ENCODE measurements around the gene CACNA2D3. TPM values are rescaled to one million over a fixed set of nuclear protein-coding genes. Genes with fewer than 3 reads are reported as not detected.
"Not testable (repeated sequence)": the region's sequence is repeated elsewhere in the genome, so short reads cannot be mapped to it uniquely, and the experiment has no call there.

CACNA2D3 gene
- total and polyA plus RNA-seq, 4 donors = 14.1 to 34.5 (median 33.4) TPM

DNA sequence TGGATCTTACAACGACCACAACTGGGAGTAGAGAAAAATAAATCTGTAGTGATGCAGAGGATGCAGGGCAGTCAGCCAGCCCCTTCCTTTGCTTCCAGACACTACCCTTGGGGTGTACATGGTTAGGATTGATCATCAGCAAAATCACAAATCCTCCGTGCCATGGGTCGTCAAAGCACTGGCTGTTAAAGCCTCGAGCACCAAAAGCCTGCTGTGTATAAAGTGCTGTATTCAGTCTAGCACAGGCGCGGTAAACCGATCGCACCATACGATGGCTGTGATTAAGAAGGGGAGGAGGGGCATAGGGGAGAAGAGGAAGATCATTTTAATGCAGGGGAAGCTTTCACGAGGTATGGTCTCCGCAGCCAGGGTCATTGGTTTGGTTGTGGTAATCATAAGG lies 500.3 kb downstream of the CACNA2D3 start:
- H3K27me3 ChIP-seq (ENCODE audit: control insufficient read depth, insufficient read depth, low read length) = no peaks in the 10 kb centered on the region

DNA sequence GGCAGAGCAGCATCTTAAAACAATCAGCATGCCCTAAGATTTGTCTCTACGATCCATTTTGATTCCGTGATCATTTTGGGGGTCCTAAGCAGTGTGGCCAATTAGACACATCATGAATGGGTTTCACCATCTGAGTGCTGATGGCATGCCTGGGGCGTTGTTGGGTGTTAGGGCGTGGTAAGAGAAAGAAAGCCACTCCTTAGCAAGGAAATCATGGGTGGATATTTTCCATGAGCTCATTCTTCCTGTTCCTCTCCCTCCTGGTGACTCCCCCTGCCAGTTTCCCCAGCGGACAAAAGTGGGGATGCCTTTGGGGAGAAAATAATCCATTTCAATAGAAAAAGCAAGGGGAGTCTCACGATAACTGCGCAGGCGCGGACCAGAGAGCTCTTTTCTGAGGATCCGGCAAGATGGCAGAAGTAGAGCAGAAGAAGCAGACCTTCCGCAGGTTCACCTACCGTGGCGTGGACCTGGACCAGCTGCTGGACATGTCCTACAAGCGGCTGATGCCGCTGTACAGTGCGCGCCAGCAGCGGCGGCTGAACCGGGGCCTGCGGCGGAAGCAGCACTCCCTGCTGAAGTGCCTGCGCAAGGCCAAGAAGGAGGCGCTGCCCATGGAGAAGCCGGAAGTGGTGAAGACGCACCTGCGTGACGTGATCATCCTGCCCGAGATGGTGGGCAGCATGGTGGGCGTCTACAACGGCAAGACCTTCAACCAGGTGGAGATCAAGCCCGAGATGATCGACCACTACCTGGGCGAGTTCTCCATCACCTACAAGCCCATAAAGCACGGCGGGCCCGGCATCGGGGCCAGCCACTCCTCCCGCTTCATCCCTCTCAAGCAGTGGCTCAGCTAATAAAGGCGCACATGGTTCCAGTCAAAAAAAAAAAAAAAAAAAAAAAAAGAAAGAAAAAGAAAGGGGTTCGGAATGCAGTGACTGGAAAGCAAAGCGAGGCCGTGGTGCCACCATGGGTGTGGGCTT lies 503.7 kb downstream of the CACNA2D3 start:
- 98% methylated on average over 39 of the region's 43 CpGs for WGBS (ENCODE audit: insufficient coverage)
- H3K36me3 ChIP-seq (ENCODE audit: control insufficient read depth, insufficient read depth, low read length) = no peaks in the 10 kb centered on the region
- no peak overlapping the region for H3K27ac ChIP-seq (ENCODE audit: low read depth, low read length)
- H3K9me3 ChIP-seq (ENCODE audit: control insufficient read depth, insufficient read depth, low read length) = no peaks in the 10 kb centered on the region
- peaks cover 5% of the 10 kb centered on the region for H3K4me1 ChIP-seq (ENCODE audit: control insufficient read depth, insufficient read depth, low read length)
- H3K4me3 ChIP-seq (ENCODE audit: low read depth, low read length) = no peak overlapping the region
- DNase-seq (ENCODE audit: low read depth in 4 of 6, low spot score in 6 of 6) = no peak
- no peaks in the 10 kb centered on the region for H3K27me3 ChIP-seq (ENCODE audit: control insufficient read depth, insufficient read depth, low read length)

More for the DNA sequence above, 500.3 kb downstream of the CACNA2D3 start:
- Histone ChIP-seq H3K27ac (ENCODE audit: low read depth, low read length) (no peak overlapping the region), H3K36me3 (ENCODE audit: control insufficient read depth, insufficient read depth, low read length) (no peaks in the 10 kb centered on the region), H3K4me3 (ENCODE audit: low read depth, low read length) (no peak overlapping the region), H3K4me1 (ENCODE audit: control insufficient read depth, insufficient read depth, low read length) (peaks cover 10% of the 10 kb centered on the region), H3K9me3 (ENCODE audit: control insufficient read depth, insufficient read depth, low read length) (no peaks in the 10 kb centered on the region)
- DNase-seq (ENCODE audit: low read depth in 4 of 6, low spot score in 6 of 6) = peak in 1 of 6 donors; percentile 54
- 56% methylated on average over 9 of the region's 11 CpGs for WGBS (ENCODE audit: insufficient coverage)

DNA sequence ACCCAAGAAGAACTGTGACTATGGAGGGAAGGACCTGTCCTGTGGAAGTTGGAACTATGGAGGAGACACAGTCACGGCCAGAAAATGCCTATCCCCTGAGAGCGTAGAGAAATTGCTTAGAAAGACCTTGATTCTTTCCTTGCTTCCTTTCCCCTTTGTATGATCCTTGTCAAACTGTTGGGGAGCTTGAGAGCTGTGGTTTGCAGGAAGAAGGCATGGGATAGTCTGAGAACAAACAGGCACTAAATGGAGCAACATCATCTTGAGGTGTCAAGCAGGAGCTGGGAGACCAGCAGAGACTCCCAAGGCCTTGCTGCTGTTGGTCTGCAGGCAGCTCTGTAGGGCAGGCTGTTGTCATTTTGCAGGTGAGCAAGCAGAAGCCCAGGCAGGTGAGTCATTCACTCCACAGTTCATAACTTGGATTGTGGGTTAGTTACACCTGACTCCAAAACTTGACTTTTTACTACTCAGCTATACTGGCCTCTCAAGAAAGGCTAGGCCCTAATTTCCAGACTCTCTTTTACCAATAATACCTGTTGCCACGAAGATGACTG lies 506.6 kb downstream of the CACNA2D3 start:
- Histone ChIP-seq H3K9me3 (ENCODE audit: control insufficient read depth, insufficient read depth, low read length) (no peaks in the 10 kb centered on the region), H3K4me3 (ENCODE audit: low read depth, low read length) (no peak overlapping the region), H3K27ac (ENCODE audit: low read depth, low read length) (no peak overlapping the region), H3K27me3 (ENCODE audit: control insufficient read depth, insufficient read depth, low read length) (no peaks in the 10 kb centered on the region), H3K4me1 (ENCODE audit: control insufficient read depth, insufficient read depth, low read length) (no peaks in the 10 kb centered on the region), H3K36me3 (ENCODE audit: control insufficient read depth, insufficient read depth, low read length) (no peaks in the 10 kb centered on the region)
- 100% methylated on average over 1 of the region's 3 CpGs for WGBS (ENCODE audit: insufficient coverage)
- no peak for DNase-seq (ENCODE audit: low read depth in 4 of 6, low spot score in 6 of 6)

DNA sequence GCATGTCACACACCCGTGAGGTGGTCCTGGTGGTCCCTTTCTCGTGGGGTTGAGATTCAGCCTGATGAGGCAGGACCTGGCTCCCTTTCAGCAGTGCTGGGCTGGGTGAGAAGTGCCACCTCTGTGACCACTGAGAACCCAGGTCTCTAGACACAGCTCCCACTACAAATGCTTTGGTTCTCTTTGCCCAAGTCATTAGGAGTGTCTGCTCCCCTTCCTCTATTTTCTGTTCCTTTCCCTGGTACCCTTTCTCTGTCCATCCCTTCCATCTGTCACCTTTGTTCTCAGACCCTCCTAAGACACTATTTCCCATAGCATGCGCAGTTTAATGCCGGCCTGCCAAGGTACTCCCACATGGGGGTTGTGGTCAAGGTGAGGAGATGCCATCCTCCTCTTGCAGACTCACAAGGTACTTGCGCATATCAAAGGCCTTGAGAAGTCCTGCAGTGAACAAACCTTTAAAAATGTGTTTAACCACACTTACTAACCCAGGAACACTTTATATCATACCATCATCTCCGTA lies 507.8 kb downstream of the CACNA2D3 start:
- WGBS (ENCODE audit: insufficient coverage) = 76% methylated on average over 4 of the region's 6 CpGs
- Histone ChIP-seq H3K9me3 (ENCODE audit: control insufficient read depth, insufficient read depth, low read length) (no peaks in the 10 kb centered on the region), H3K4me1 (ENCODE audit: control insufficient read depth, insufficient read depth, low read length) (no peaks in the 10 kb centered on the region), H3K27me3 (ENCODE audit: control insufficient read depth, insufficient read depth, low read length) (no peaks in the 10 kb centered on the region), H3K36me3 (ENCODE audit: control insufficient read depth, insufficient read depth, low read length) (no peaks in the 10 kb centered on the region), H3K27ac (ENCODE audit: low read depth, low read length) (no peak overlapping the region), H3K4me3 (ENCODE audit: low read depth, low read length) (no peak overlapping the region)
- no peak for DNase-seq (ENCODE audit: low read depth in 4 of 6, low spot score in 6 of 6)

DNA sequence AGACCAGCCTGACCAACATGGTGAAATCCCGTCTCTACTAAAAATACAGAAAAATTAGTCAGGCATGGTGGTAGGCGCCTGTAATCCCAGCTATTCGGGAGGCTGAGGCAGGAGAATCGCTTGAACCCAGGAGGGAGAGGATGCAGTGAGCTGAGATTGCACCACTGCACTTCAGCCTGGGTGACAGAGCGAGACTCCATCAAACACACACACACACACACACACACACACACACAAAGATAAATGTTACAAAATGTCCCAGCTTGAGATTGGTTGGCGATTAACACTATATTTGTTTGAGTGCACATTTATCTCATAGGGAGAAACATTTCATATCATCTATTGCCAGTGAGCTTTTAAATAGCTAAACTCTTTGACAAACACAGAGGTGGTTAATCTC lies 508.6 kb downstream of the CACNA2D3 start:
- DNase-seq (ENCODE audit: low read depth in 4 of 6, low spot score in 6 of 6); H3K4me3 ChIP-seq (ENCODE audit: low read depth, low read length); H3K36me3 ChIP-seq (ENCODE audit: control insufficient read depth, insufficient read depth, low read length); H3K4me1 ChIP-seq (ENCODE audit: control insufficient read depth, insufficient read depth, low read length); H3K27me3 ChIP-seq (ENCODE audit: control insufficient read depth, insufficient read depth, low read length); H3K27ac ChIP-seq (ENCODE audit: low read depth, low read length); H3K9me3 ChIP-seq (ENCODE audit: control insufficient read depth, insufficient read depth, low read length): not testable (repeated sequence)
- no CpG with 5 or more reads among the region's 6 CpGs for WGBS (ENCODE audit: insufficient coverage)

DNA sequence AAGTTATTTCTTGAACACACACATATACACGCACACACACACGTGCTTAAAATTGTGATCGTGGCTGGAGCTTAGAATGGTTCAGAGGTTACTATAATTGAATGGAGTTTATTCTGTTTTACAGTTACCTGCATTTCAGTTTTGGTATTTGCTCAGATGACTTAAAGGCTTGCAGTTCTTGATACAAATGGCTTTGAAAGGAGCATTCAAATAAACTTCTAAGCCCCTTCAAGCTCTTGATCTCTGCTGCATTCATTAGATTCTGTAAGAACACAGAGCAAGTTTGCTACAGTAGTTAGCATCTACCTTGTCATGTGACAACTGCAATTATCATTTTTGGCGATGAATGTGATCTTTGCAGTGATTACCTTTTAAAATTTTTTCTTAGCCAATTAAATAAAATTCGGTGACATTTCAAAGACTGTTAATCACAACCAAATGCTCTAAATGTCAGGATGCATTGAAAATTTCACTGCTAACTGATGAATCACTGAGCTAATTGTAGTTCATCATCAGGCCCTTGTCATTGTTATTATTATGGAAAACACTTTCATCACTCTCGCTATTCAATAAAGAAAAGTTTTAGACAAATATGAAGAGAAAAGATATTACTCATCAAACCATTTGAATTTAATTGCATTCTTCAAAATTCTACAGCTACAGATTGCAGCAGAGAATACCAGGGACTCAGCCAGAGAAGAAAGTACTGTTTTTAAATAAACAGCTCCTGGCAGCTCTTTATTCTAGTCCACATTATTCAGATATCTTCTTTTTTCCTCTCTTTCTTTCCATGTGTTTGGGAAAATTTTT lies 509.4 kb downstream of the CACNA2D3 start:
- DNase-seq (ENCODE audit: low read depth in 4 of 6, low spot score in 6 of 6) = peak in 2 of 6 donors; percentile 23 to 26
- WGBS (ENCODE audit: insufficient coverage) = no CpG with 5 or more reads among the region's 6 CpGs
- no peaks in the 10 kb centered on the region for H3K27me3 ChIP-seq (ENCODE audit: control insufficient read depth, insufficient read depth, low read length)

DNA sequence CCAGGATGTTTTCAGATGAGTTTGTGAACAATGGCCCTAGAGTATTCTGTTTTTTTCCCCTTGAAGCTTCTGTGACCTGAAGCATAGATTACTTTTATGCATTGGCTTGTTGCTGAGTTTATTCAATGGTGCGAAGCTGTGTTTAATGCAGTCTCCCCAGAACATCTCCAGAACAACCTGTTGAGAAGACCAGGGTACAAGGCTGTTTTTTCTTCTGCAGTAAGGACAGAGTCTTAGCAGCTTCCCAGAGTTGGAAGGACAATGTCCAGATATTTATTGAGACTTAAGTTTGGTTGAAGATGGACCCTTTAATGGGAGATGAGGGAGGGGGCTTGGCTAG lies 509.9 kb downstream of the CACNA2D3 start:
- DNase-seq (ENCODE audit: low read depth in 4 of 6, low spot score in 6 of 6) = no peak
- WGBS (ENCODE audit: insufficient coverage) = 80% methylated on average over 1 of the region's 1 CpG
- H3K27ac ChIP-seq (ENCODE audit: low read depth, low read length) = no peak overlapping the region
- H3K4me1 ChIP-seq (ENCODE audit: control insufficient read depth, insufficient read depth, low read length) = no peaks in the 10 kb centered on the region
- no peaks in the 10 kb centered on the region for H3K9me3 ChIP-seq (ENCODE audit: control insufficient read depth, insufficient read depth, low read length)
- no peaks in the 10 kb centered on the region for H3K27me3 ChIP-seq (ENCODE audit: control insufficient read depth, insufficient read depth, low read length)
- no peak overlapping the region for H3K4me3 ChIP-seq (ENCODE audit: low read depth, low read length)
- no peaks in the 10 kb centered on the region for H3K36me3 ChIP-seq (ENCODE audit: control insufficient read depth, insufficient read depth, low read length)

More for the DNA sequence above, 509.4 kb downstream of the CACNA2D3 start:
- Histone ChIP-seq H3K9me3 (ENCODE audit: control insufficient read depth, insufficient read depth, low read length) (no peaks in the 10 kb centered on the region), H3K36me3 (ENCODE audit: control insufficient read depth, insufficient read depth, low read length) (no peaks in the 10 kb centered on the region), H3K27ac (ENCODE audit: low read depth, low read length) (no peak overlapping the region), H3K4me1 (ENCODE audit: control insufficient read depth, insufficient read depth, low read length) (no peaks in the 10 kb centered on the region), H3K4me3 (ENCODE audit: low read depth, low read length) (no peak overlapping the region)

DNA sequence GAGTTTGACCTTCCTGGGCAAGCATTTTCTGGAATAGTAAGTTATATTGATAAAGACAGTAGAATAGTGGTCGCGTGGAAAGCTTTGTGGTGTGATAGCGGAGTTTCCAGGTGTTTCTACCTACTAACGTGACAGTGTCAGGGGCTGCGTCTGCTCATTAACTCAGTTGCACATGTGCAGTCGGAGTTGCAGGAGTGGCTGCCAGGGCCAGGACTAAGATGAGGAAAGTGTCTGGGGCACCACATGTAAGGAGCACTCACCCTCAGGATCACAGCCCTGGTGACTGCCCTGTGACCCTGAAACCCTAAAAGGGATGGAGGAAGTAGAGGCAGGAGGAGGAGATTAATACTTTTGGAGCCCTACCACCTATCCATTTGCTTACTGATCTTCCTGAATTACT lies 510.5 kb downstream of the CACNA2D3 start:
- H3K4me3 ChIP-seq (ENCODE audit: low read depth, low read length) = no peak overlapping the region
- WGBS (ENCODE audit: insufficient coverage) = 95% methylated on average over 6 of the region's 6 CpGs
- no peak for DNase-seq (ENCODE audit: low read depth in 4 of 6, low spot score in 6 of 6)
- no peaks in the 10 kb centered on the region for H3K27me3 ChIP-seq (ENCODE audit: control insufficient read depth, insufficient read depth, low read length)
- H3K36me3 ChIP-seq (ENCODE audit: control insufficient read depth, insufficient read depth, low read length) = no peaks in the 10 kb centered on the region
- H3K9me3 ChIP-seq (ENCODE audit: control insufficient read depth, insufficient read depth, low read length) = no peaks in the 10 kb centered on the region
- H3K4me1 ChIP-seq (ENCODE audit: control insufficient read depth, insufficient read depth, low read length) = no peaks in the 10 kb centered on the region
- no peak overlapping the region for H3K27ac ChIP-seq (ENCODE audit: low read depth, low read length)

DNA sequence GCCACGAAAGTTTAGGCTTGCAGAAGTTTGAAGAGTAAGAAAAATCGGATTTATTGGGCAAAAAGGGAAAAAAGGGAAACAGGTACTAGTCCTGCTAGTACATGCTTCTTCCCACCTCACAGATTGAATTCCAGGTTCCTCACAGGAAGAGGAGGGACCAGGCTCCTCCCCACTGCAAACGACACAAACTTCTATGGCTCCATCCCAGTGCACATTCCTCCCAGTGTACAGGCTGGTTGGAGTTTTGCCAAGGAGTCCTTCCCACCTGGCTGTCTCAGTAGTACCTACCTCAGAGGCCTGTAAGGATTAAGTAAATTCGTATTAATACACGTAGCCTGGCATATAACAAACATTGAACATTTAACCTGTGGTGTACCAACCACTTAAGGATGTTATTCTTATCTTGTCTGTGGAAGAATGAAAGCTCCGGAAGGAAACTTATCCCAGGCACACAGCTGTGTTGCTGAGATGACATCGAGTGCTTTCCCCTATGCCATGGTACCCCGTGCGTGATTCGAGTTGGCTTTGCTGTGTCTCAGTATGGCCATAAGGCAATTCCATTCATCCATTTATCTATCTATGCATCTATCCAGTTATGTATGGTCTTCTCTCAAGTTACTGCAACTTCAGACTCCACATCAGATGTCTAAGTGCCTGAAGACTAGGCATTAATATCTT lies 511.2 kb downstream of the CACNA2D3 start:
- Histone ChIP-seq H3K36me3 (ENCODE audit: control insufficient read depth, insufficient read depth, low read length) (no peaks in the 10 kb centered on the region), H3K9me3 (ENCODE audit: control insufficient read depth, insufficient read depth, low read length) (no peaks in the 10 kb centered on the region), H3K27ac (ENCODE audit: low read depth, low read length) (no peak overlapping the region), H3K27me3 (ENCODE audit: control insufficient read depth, insufficient read depth, low read length) (no peaks in the 10 kb centered on the region), H3K4me1 (ENCODE audit: control insufficient read depth, insufficient read depth, low read length) (no peaks in the 10 kb centered on the region), H3K4me3 (ENCODE audit: low read depth, low read length) (no peak overlapping the region)
- DNase-seq (ENCODE audit: low read depth in 4 of 6, low spot score in 6 of 6) = no peak
- 80% methylated on average over 1 of the region's 10 CpGs for WGBS (ENCODE audit: insufficient coverage)
